COLO668 (cell line): Measurements from ENCODE around the gene TARS3.
"Not testable (repeated sequence)": the region's sequence is repeated elsewhere in the genome, so short reads cannot be mapped to it uniquely, and the experiment has no call there.

Experiments used
- DNase-seq: peaks from one replicate; lab custom pipeline; 2025; ENCODE audit not compliant: unreplicated experiment; lab: John Stamatoyannopoulos, UW

TARS3 gene

GRCh38 chr15:101657171-101657570, 67.1 kb downstream of the TARS3 start:
- DNase-seq: no peak

- peak; percentile 13 for DNase-seq
Observed at GRCh38 chr15:101654624-101655337, 69.5 kb downstream of the TARS3 start.

GRCh38 chr15:101654171-101654570, 70.1 kb downstream of the TARS3 start:
- no peak for DNase-seq

- no peak for DNase-seq
Observed at GRCh38 chr15:101652786-101653430, 71.4 kb downstream of the TARS3 start.

GRCh38 chr15:101652098-101652785, 72.0 kb downstream of the TARS3 start, which contains the start of gene TM2D3:
TSS of gene TM2D3 (minus strand) at chr15:101652381. CDS start at chr15:101652361, 20 bp downstream.
- DNase-seq: peak; percentile 95

- DNase-seq: peak; percentile 65
Observed at GRCh38 chr15:101651554-101652097, 72.6 kb downstream of the TARS3 start.

GRCh38 chr15:101650145-101650544, 74.1 kb downstream of the TARS3 start:
- no peak for DNase-seq

- DNase-seq: no peak
Observed at GRCh38 chr15:101648356-101648755, 75.9 kb downstream of the TARS3 start.

- DNase-seq: no peak
Observed at GRCh38 chr15:101647251-101647650, 77.0 kb downstream of the TARS3 start.

- no peak for DNase-seq
Observed at GRCh38 chr15:101646672-101647071, 77.6 kb downstream of the TARS3 start.

GRCh38 chr15:101642361-101642760, 81.9 kb downstream of the TARS3 start:
- DNase-seq: no peak

GRCh38 chr15:101641894-101642293, 82.4 kb downstream of the TARS3 start:
- no peak for DNase-seq

GRCh38 chr15:101641129-101641764, 83.0 kb downstream of the TARS3 start:
- peak; percentile 55 for DNase-seq

- no peak for DNase-seq
Observed at GRCh38 chr15:101639667-101640066, 84.6 kb downstream of the TARS3 start.

- DNase-seq: no peak
Observed at GRCh38 chr15:101637919-101638318, 86.4 kb downstream of the TARS3 start.

- DNase-seq: no peak
Observed at GRCh38 chr15:101637516-101637915, 86.8 kb downstream of the TARS3 start.

GRCh38 chr15:101637038-101637437, 87.2 kb downstream of the TARS3 start:
- no peak for DNase-seq

GRCh38 chr15:101635944-101636727, 88.1 kb downstream of the TARS3 start:
- no peak for DNase-seq

- DNase-seq: no peak
Observed at GRCh38 chr15:101633356-101633755, 90.9 kb downstream of the TARS3 start.

- not testable (repeated sequence) for DNase-seq
Observed at GRCh38 chr15:101626729-101627128, 97.5 kb downstream of the TARS3 start.
